Measurements from ENCODE around the gene AMER3. TPM values are rescaled to one million over a fixed set of nuclear protein-coding genes. Genes with fewer than 3 reads are reported as not detected.

Gene AMER3
- total RNA-seq, 1 donor from 2014 or later = not detected

GRCh38 chr2:130786076-130786475, 30.7 kb downstream of the AMER3 start:
- DNase-seq = no peak

DNA sequence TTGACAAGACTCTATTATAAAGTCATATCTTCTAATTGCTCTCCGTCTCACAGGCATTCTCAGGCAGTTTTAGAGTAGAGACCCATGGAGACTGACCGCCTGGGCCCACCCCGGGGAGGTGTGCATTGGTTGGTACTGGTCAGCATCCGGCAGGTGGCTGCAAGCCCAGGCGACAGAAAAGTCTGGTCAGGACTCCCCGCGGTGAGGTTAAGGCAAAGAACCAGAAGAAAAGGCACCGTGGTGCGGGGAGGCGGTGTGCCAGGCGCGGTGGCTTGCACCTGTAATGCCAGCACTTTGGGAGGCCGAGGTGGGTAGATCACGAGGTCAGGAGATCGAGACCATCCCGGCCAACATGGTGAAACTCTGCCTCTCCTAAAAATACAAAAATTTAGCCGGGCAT, 32.5 kb downstream of the AMER3 start:
- DNase-seq = no peak

DNA sequence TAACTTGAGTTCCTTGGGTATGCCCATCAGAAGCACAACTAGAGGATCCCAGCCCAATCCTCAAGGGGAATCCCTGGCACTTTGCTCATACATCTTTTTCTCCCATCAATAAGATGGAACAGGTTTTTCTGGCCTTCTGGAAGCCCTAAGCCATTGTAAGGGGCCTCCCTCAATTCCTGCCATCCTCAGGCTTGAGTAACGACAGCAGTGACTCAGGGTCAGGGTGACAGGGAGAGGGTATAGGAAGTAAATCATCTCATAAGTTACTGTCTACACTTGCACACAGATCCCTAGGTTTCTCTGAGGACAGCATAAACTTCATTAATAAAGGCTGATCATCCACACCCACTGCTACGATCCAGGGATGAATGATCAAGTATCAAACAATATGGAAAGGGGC, 35.0 kb downstream of the AMER3 start:
- DNase-seq = no peak

DNA sequence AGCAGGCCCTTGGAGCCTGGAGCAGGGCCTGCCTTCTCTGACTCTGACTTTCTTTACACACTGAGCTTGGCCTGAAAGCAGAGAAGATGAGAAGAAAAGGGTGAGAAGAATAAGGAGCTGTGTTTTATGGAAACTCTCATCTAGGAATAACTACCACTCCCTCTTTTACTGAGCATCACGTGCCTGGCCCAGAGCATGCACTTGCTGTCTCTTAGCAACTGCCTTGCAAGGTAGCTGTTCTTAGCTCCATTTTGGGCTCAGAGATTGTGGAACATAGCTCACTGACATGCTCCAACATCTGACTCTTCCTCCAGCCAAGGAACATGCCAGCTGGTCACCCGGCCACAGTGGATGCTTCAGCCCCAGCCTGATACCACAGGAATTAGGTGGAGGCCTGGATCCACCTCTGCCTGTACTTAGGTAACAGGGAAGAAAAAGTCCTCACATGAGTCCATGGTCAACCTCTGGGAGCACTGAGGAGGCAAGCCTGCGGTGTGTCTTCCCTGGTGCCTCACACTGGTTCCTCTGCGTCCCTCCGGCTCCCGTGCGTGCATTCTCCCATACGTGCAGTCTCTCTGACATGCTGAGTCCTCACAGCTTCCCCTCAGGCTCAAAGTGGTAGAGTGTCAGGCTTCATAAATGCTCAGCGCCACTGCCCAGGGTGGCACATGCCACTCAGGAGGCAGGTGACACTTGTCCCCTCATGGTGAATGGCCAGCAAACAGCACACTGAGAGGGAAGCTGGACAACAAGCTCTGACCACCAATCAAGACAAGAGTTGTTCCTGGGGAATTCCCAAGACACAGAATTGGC, 35.7 kb downstream of the AMER3 start:
- DNase-seq = no peak

DNA sequence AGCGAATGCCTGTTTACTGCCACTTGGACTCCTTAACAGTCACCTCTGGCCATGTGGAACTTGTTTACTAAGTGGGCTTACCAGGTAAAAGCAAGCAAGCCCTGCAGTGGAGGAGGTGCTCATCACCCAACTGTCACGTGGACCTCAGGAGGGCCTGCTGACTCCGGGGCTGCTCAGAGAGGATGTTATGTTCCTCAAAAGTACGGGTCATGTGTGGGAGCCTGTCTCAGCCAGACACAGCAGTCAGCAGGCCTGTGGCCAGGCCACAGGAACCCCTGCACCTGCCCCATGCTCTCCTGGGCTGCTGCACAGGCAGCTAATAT, 36.2 kb downstream of the AMER3 start:
- DNase-seq = no peak

DNA sequence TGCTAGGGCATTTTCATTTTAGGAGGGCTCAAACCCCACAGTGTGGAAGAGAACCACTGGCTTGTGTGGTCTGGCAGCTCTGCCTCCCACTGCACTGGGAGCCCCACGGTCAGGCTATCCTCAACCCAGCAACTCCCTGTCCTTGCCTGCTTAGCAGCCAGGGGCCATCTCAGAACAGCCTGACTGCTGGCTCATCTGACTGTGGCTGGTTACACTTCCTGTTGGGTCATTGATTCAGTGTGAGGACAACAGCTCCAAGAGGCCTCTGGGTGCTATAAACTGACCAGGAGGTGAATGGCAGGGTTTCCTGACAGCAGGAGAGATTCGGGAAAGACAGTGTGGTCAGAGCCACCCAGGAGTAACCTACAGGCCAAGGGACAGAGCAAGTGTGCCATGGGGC, 40.1 kb downstream of the AMER3 start:
- DNase-seq = no peak

GRCh38 chr2:130796290-130796689, 41.0 kb downstream of the AMER3 start:
- no peak for DNase-seq

GRCh38 chr2:130797493-130798435, 42.4 kb downstream of the AMER3 start:
- peak; percentile 90 for DNase-seq

DNA sequence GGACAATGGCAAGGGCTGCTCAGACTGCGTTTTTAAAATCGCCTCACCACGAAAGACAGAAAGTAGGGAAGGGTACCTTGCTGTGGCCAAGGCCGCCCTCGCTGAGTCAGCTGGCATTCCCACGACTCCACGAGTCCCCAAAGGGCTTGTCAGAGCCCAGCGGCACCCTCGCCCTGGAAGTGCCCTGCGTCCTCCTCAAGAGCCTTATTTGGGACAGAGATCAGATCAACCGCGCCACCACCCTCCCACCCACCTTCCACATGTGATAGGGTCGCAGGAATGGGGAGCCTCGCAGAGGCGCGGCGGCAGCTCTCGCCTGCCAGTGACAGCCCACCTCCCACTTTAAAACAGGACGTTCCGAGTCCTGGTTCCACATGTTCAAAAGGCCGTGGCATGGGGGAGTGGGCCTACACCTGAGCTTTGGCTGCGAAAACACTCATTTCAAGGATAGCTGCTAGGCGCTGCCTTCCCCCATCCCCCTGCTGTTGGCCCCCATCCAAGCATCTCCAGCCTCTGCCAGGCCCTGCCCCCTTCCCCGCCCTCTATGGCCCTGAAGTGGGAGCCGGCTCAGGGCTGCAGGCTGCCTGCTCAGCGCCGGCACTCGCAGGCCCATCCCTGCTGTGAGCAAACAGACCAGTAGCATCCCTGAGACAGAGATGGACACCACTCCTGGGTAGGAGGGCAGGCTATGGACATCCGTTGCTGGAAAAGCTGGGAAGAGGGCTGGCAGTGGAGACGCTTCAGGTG, 43.3 kb downstream of the AMER3 start:
- DNase-seq = peak; percentile 16

DNA sequence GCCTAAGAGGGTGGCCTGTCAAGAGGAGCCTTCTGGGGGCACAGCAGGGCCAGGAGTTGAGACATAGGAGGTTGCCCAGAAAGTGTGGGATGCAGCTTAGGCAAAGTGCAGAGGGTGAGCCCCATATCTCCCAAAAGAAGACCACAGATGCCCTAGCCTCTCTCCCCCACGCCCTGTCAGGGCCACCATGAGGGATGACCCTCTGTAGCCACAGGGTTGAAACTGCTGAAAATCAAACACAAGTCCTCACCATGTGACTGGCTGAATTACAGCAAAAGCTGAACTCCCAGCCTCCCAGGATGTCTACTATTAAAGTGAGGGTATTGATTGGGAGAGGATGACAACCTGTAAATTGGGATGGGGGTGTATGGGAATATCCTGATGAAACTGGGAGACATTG, 44.0 kb downstream of the AMER3 start:
- DNase-seq = no peak

GRCh38 chr2:130805613-130806012, 50.3 kb downstream of the AMER3 start:
- no peak for DNase-seq

DNA sequence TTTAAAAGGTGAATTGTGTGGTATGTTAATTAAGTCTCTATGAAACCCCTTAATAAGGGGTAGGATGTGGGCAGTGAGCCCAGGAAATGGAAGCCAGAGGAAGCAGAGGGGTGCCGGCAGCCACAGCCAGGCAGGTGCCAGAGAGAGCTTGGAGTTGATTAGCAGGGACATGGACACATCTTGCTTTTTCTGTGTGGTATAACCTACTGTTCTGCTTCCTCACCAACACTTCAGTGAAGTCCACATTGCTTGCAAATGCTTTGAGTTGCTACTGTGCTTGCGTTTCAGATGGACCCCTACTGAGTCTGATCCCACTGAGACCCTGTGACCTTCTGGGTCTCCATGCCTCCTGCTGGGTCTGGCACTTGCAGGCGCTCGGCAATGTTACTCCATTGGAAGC, 51.0 kb downstream of the AMER3 start:
- DNase-seq = no peak

DNA sequence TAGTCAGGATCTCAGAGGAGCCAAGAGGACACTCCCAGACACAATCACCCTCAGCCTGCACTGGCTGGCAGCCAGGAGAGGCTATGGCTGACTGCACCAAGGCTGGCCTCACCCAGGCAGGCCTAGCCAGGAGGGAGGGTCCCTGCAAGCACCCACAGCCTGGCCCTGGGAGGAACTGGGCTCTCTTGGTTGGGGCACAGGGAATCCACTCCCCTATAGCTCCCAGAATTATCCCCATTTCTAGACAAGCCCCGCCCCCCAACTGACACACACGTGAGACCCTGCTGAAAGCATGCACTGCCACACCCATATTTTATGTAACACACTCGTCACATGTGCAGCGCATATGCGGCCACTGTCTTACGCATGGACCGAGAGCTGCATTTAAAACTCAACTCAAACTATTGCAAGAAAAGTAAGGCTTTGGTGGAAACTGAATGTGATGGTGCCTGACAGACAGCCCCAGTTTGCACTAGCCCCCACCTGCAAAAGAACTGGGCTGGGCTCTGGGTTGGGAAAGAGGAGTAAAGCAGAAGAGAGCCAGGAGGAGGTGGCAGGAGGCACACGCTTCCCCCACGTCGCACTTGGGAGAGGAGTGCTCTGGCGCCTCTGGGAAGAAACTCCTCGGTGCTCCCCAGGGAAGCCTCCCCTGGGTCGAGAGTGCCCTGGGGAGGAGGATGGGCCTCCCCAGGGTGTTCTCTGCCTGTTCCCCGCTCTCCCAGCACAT, 52.5 kb downstream of the AMER3 start:
- DNase-seq = no peak

- no peak for DNase-seq
Observed at GRCh38 chr2:130808482-130809268, 53.3 kb downstream of the AMER3 start.

DNA sequence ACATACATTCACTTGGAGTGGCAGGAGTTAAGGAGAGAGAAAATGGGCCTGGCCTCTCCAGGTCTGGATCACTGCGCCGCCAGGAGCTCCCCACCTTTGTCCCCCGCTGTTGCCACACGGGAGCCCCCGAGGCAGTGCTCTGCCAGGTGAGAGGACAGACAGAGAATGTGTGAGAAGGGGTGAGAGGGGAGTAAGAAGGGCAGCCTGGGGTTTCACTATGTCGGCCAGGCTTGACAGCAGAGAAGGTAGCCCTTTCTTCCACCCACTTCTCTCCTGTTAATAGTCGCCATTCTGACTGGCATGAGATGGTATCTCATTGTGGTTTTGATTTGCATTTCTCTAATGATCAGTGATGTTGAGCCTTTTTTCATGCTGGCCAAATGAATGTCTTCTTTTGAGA, 55.1 kb downstream of the AMER3 start:
- DNase-seq = no peak

- no peak for DNase-seq
Observed at GRCh38 chr2:130813722-130814121, 58.4 kb downstream of the AMER3 start.

DNA sequence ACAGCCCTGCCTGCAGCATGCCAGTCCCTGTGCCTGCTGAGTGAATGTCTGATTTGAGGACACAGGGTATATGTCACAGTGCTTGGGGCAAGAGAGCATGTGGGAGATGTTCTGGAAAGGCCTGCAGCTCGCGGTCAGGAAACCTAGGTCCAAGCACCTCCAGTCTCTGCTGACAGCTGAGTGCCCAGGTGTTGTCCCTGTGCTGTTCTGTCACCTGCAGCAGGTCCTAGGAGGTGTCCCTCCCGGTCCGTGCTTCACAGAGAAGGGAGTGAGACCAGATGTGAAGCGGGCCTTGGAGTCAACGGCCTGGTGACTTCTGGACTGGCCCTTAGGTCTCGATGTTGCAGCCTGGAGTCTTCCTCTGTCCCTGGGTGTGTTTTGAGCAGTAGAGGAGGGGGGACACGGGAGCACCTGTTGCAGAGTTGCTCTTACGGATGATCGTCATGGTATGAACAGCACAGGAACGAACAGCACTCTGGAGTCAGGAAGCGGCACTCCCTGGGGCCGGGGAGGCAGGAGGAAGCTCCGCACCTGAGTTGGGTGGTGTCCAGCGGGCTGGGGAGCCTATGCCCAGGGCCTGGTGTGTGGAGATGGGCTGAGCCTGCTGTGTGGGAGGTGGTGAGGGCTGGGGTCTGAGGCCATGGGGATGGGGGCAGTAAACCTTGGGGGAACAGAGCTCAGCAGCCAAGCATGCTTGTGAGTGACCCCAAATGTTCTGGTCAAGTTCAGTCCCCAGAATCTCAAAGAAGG, 59.8 kb downstream of the AMER3 start:
- DNase-seq = no peak

Data from dermis blood vessel endothelial cell (primary cell).